Sigmoid colon (tissue), 7 donors: ENCODE data around the gene RNASEH2B. TPM values are rescaled to one million over a fixed set of nuclear protein-coding genes. Genes with fewer than 3 reads are reported as not detected.

ENCODE experiments used
- DNase-seq: peaks from one replicate; pipeline ENCODE4 v3.0.0-alpha.2; 2019
- H3K27ac ChIP-seq, 4 donors: fragments of 200-600 bp; sonication (generic); one replicate each; pipeline ENCODE4 v1.5.1; 2016 to 2019; ENCODE audit warnings: mild to moderate bottlenecking in 1 of 4
- H3K27me3 ChIP-seq, 3 donors: fragments of 200-600 bp; sonication (generic); one replicate each; pipeline ENCODE4 v1.5.1; 2019; ENCODE audit warnings: mild to moderate bottlenecking in 1 of 3
- H3K36me3 ChIP-seq, 4 donors: fragments of 200-600 bp; sonication (generic); one replicate each; pipeline ENCODE4 v1.5.1; 2016 to 2019
- H3K4me1 ChIP-seq, 4 donors: fragments of 200-600 bp; sonication (generic); one replicate each; pipeline ENCODE4 v1.5.1; 2017 to 2019
- H3K4me3 ChIP-seq, 4 donors: fragments of 200-600 bp; sonication (generic); one replicate each; pipeline ENCODE4 v1.5.1; 2017 to 2019; ENCODE audit warnings: mild to moderate bottlenecking in 2 of 4, moderate library complexity in 1 of 4
- H3K9me3 ChIP-seq, 4 donors: fragments of 200-600 bp in 3 of 4; sonication (generic) in 3 of 4; one replicate each; pipeline versions ENCODE4 v1.5.1 to v1.6.1; 2013 to 2019
- CTCF ChIP-seq, 4 experiments: fragments of 450-650 bp in 3 of 4; fragments of 200-600 bp in 1 of 4; IDR thresholded peaks; one replicate each; pipeline ENCODE4 v1.5.1; 2016 to 2019; ENCODE audit warnings: antibody characterized with exemption in 4 of 4, mild to moderate bottlenecking in 3 of 4, moderate library complexity in 2 of 4
- EP300 ChIP-seq, 4 donors: sonication (generic); formaldehyde crosslinking; IDR thresholded peaks; one replicate each; pipeline ENCODE4 v1.6.1; 2017; ENCODE audit warnings: antibody characterized with exemption in 4 of 4
- POLR2A ChIP-seq, 2 donors: fragments of 450-650 bp; IDR thresholded peaks; one replicate each; pipeline ENCODE4 v1.6.1; 2016; ENCODE audit warnings: antibody characterized with exemption in 2 of 2, mild to moderate bottlenecking in 2 of 2, moderate library complexity in 2 of 2
- POLR2AphosphoS5 ChIP-seq, 4 donors: sonication (generic); formaldehyde crosslinking; IDR thresholded peaks; one replicate each; pipeline ENCODE4 v1.6.1; 2017; ENCODE audit warnings: antibody characterized with exemption in 4 of 4
- WGBS, 2 donors: extraction: QIAGEN DNeasy Blood & Tissue Kit; methylation state at CpG; one replicate each; pipeline ENCODE4 v1.1.7; 2013; 5-methylcytosine and 5-hydroxymethylcytosine counted together
- intact Hi-C: fragments of 100-400 bp; cut with DNase I; formaldehyde crosslinking; loops from one replicate; pipeline ENCODE4 v1.15.1; 2023
- polyA plus RNA-seq, 3 donors: library from polyadenylated mRNA; stranded (reverse); fragments of 200-250 nt; gene quantifications; one replicate each; pipeline ENCODE4 v1.2.3, GENCODE V29; 2013
- total RNA-seq, 4 donors: library from RNA; depleted of rRNA; stranded (reverse); fragments of >200 nt; gene quantifications; one replicate each; pipeline ENCODE4 v1.1.0, GENCODE V29; 2016
- donor health status: healthy with polysubstance abuse.
- donor health status: Bipolar disorder and iron deficiency.
- donor health status: healthy.

The RNASEH2B gene
- total and polyA plus RNA-seq, 7 donors: 32.6 to 108 (median 41.1) TPM

DNA sequence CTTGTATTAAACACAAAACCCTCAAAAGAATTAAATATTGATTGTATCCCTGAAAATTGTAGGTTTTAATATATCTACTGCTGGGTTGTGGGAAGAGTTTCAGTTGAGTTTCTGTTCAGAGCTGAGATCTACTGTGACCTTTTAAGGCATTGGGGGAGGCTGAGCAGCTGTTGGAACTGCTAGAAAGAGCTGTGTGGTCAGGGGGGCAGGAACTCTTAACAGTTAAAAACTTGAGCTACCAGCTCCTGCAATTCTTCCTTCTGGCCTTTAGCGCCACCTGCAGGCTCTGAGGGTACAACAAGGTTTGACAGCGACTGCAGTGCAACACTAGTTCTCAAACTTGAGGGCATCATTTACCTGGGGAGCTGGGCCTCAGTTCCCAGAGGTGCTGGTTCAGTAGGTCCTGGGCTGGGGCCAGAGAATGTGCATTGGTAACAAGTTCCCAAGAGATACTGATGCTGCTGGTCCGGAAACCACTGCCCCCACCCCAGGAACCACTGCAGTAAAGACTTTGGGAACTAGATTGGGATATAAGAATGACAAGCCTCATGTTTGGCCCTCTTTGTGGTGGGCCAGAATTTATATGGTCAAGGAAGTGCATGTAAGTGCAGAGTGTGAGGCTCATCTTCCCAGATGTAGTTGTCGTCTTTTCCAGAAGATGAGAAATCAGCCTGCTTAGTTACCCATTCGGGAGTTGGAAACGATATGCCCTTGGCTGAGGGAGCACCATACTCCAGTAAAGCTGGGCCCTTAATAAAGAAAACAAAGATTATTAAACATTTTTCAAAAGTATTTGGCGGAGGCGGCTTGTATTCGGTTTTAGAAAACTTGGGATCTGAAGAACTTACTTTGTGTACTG is 2.6 kb downstream of the RNASEH2B start:
- H3K27ac ChIP-seq: peak overlapping the region; percentile 55 to 91 (median 87)
- WGBS, 2 donors: 55 to 62% methylated on average over 9 of the region's 9 CpGs
- intact Hi-C loops: loop anchor here (2.0 to 5.0 kb wide), 5 partner anchors 385 to 935 kb away; partner anchors contain the start of gene TRIM13

GRCh38 chr13:50912851-50913250 is 3.3 kb downstream of the RNASEH2B start:
- H3K4me3 ChIP-seq: no peak overlapping the region
- no peaks in the 10 kb centered on the region for H3K27me3 ChIP-seq
- peak overlapping the region in 3 of 4 donors; percentile 37 to 91 (median 55) for H3K27ac ChIP-seq
- 46 to 48% methylated on average over 2 of the region's 2 CpGs for WGBS, 2 donors
- H3K36me3 ChIP-seq: no peaks in the 10 kb centered on the region
- intact Hi-C loops: loop anchor here (5.0 kb wide), 3 partner anchors 386 to 936 kb away; partner anchors contain the start of gene TRIM13
- TF ChIP-seq POLR2A (IDR thresholded peaks at IDR 0.05): no peak
- TF ChIP-seq POLR2AphosphoS5 (IDR thresholded peaks at IDR 0.05): no peak
- TF ChIP-seq CTCF (IDR thresholded peaks at IDR 0.05): no peak
- TF ChIP-seq EP300 (IDR thresholded peaks at IDR 0.05): no peak
- H3K9me3 ChIP-seq: no peaks in the 10 kb centered on the region
- no peak for DNase-seq
- H3K4me1 ChIP-seq: peaks cover 0 to 49% (median 39%) of the 10 kb centered on the region in 4 donors

More for the DNA sequence above, 2.6 kb downstream of the RNASEH2B start:
- peak; percentile 91 for DNase-seq
- Histone ChIP-seq H3K4me3 (no peak overlapping the region), H3K9me3 (no peaks in the 10 kb centered on the region), H3K27me3 (no peaks in the 10 kb centered on the region), H3K4me1 (peaks cover 0 to 42% (median 34%) of the 10 kb centered on the region in 4 donors), H3K36me3 (no peaks in the 10 kb centered on the region)
- TF ChIP-seq CTCF (IDR thresholded peaks at IDR 0.05) (peak; percentile 54 to 81 (median 70)), POLR2AphosphoS5 (IDR thresholded peaks at IDR 0.05) (no peak)

- Histone ChIP-seq H3K4me1 (peaks cover 0 to 62% (median 53%) of the 10 kb centered on the region in 4 donors), H3K27me3 (no peaks in the 10 kb centered on the region), H3K9me3 (no peaks in the 10 kb centered on the region), H3K36me3 (no peaks in the 10 kb centered on the region), H3K27ac (peak overlapping the region; percentile 37 to 91 (median 51)), H3K4me3 (no peak overlapping the region)
- intact Hi-C loops: loop anchor here (5.0 kb wide), 3 partner anchors 387 to 937 kb away; partner anchors contain the start of gene TRIM13
- no peak for DNase-seq
- 70 to 78% methylated on average over 9 of the region's 9 CpGs for WGBS, 2 donors
- TF ChIP-seq CTCF (IDR thresholded peaks at IDR 0.05): no peak
- no peak for TF ChIP-seq EP300 (IDR thresholded peaks at IDR 0.05)
- no peak for TF ChIP-seq POLR2AphosphoS5 (IDR thresholded peaks at IDR 0.05)
- no peak for TF ChIP-seq POLR2A (IDR thresholded peaks at IDR 0.05)
Measured at GRCh38 chr13:50914176-50914700, 4.6 kb downstream of the RNASEH2B start.

GRCh38 chr13:50914848-50915247 is 5.3 kb downstream of the RNASEH2B start:
- WGBS, 2 donors: 46 to 70% methylated on average over 1 of the region's 1 CpG
- Histone ChIP-seq H3K36me3 (no peaks in the 10 kb centered on the region), H3K27ac (peak overlapping the region; percentile 37 to 91 (median 51)), H3K4me3 (no peak overlapping the region), H3K27me3 (no peaks in the 10 kb centered on the region), H3K9me3 (no peaks in the 10 kb centered on the region), H3K4me1 (peaks cover 0 to 67% (median 57%) of the 10 kb centered on the region in 4 donors)
- intact Hi-C loops: loop anchor here (5.0 kb wide), 3 partner anchors 388 to 938 kb away; partner anchors contain the start of gene TRIM13
- no peak for DNase-seq
- TF ChIP-seq CTCF (IDR thresholded peaks at IDR 0.05): no peak
- no peak for TF ChIP-seq EP300 (IDR thresholded peaks at IDR 0.05)
- no peak for TF ChIP-seq POLR2A (IDR thresholded peaks at IDR 0.05)
- TF ChIP-seq POLR2AphosphoS5 (IDR thresholded peaks at IDR 0.05): no peak
